ENCODE data around the gene SLC30A5. TPM values are rescaled to one million over a fixed set of nuclear protein-coding genes. Genes with fewer than 3 reads are reported as not detected.

The SLC30A5 gene
- total RNA-seq, 3 donors from 2014 or later (not counting 1 experiment from before 2014, with no cell fraction given), result 17.8 to 30.1 (median 26.7) TPM

- DNase-seq, result no peak
- H3K4me1 Mint-ChIP-seq, result no peaks in the 10 kb centered on the region
- peaks cover 7% of the 10 kb centered on the region for H3K36me3 Mint-ChIP-seq
- no peaks in the 10 kb centered on the region for H3K27me3 ChIP-seq (ENCODE audit: control insufficient read depth, insufficient read depth, low read length)
- no peak for TF ChIP-seq CTCF (IDR thresholded peaks at IDR 0.05)
- no peaks in the 10 kb centered on the region for H3K9me3 ChIP-seq (ENCODE audit: control insufficient read depth, insufficient read depth, low read length)
- H3K4me3 ChIP-seq (ENCODE audit: low read length), result no peak overlapping the region
- no peak for ATAC-seq
- H3K27ac Mint-ChIP-seq, result no peak overlapping the region
- H3K27me3 Mint-ChIP-seq (ENCODE audit: low read depth in 2 of 2), result no peaks in the 10 kb centered on the region
- H3K9me3 Mint-ChIP-seq, result no peaks in the 10 kb centered on the region
- H3K4me3 Mint-ChIP-seq, result no peak overlapping the region
- H3K27ac ChIP-seq (ENCODE audit: low read length), result no peak overlapping the region
- intact Hi-C loops (cut with micrococcal nuclease), result no loop called here
- H3K4me1 ChIP-seq (ENCODE audit: control insufficient read depth, insufficient read depth, low read length), result no peaks in the 10 kb centered on the region
- peaks cover 30% of the 10 kb centered on the region for H3K36me3 ChIP-seq (ENCODE audit: control insufficient read depth, insufficient read depth, low read length)
Measured at GRCh38 chr5:69129413-69129812, 35.6 kb downstream of the SLC30A5 start.

- Histone ChIP-seq H3K4me3 (ENCODE audit: low read length) (no peak overlapping the region), H3K36me3 (ENCODE audit: control insufficient read depth, insufficient read depth, low read length) (peaks cover 27% of the 10 kb centered on the region), H3K27ac (ENCODE audit: low read length) (no peak overlapping the region), H3K4me1 (ENCODE audit: control insufficient read depth, insufficient read depth, low read length) (no peaks in the 10 kb centered on the region), H3K27me3 (ENCODE audit: control insufficient read depth, insufficient read depth, low read length) (no peaks in the 10 kb centered on the region), H3K9me3 (ENCODE audit: control insufficient read depth, insufficient read depth, low read length) (no peaks in the 10 kb centered on the region)
- intact Hi-C loops (cut with micrococcal nuclease), result no loop called here
- no peaks in the 10 kb centered on the region for H3K9me3 Mint-ChIP-seq
- no CpG with 5 or more reads among the region's 2 CpGs for WGBS (ENCODE audit: insufficient coverage)
- ATAC-seq (no peak), DNase-seq (no peak)
- H3K36me3 Mint-ChIP-seq, result peaks cover 7% of the 10 kb centered on the region
- H3K4me3 Mint-ChIP-seq, result no peak overlapping the region
- H3K4me1 Mint-ChIP-seq, result no peaks in the 10 kb centered on the region
- no peaks in the 10 kb centered on the region for H3K27me3 Mint-ChIP-seq (ENCODE audit: low read depth in 2 of 2)
- TF ChIP-seq CTCF (IDR thresholded peaks at IDR 0.05), result no peak
- H3K27ac Mint-ChIP-seq, result no peak overlapping the region
Measured at GRCh38 chr5:69130241-69130640, 36.4 kb downstream of the SLC30A5 start.

- no peaks in the 10 kb centered on the region for H3K27me3 ChIP-seq (ENCODE audit: control insufficient read depth, insufficient read depth, low read length)
- Mint-ChIP-seq H3K4me1 (no peaks in the 10 kb centered on the region), H3K4me3 (no peak overlapping the region), H3K27ac (no peak overlapping the region), H3K27me3 (ENCODE audit: low read depth in 2 of 2) (no peaks in the 10 kb centered on the region), H3K36me3 (peaks cover 7% of the 10 kb centered on the region), H3K9me3 (no peaks in the 10 kb centered on the region)
- H3K4me3 ChIP-seq (ENCODE audit: low read length), result no peak overlapping the region
- H3K4me1 ChIP-seq (ENCODE audit: control insufficient read depth, insufficient read depth, low read length), result no peaks in the 10 kb centered on the region
- no peak for ATAC-seq
- TF ChIP-seq CTCF (IDR thresholded peaks at IDR 0.05), result no peak
- H3K27ac ChIP-seq (ENCODE audit: low read length), result no peak overlapping the region
- H3K9me3 ChIP-seq (ENCODE audit: control insufficient read depth, insufficient read depth, low read length), result no peaks in the 10 kb centered on the region
- intact Hi-C loops (cut with micrococcal nuclease), result no loop called here
- peaks cover 21% of the 10 kb centered on the region for H3K36me3 ChIP-seq (ENCODE audit: control insufficient read depth, insufficient read depth, low read length)
- DNase-seq, result no peak
Measured at GRCh38 chr5:69131304-69131703, 37.5 kb downstream of the SLC30A5 start.

- Mint-ChIP-seq H3K9me3 (no peaks in the 10 kb centered on the region), H3K27me3 (ENCODE audit: low read depth in 2 of 2) (no peaks in the 10 kb centered on the region)
- TF ChIP-seq CTCF (IDR thresholded peaks at IDR 0.05), result no peak
Measured at GRCh38 chr5:69134126-69134525, 40.3 kb downstream of the SLC30A5 start.

More at GRCh38 chr5:69134126-69134525, 40.3 kb downstream of the SLC30A5 start:
- Histone ChIP-seq H3K27me3 (ENCODE audit: control insufficient read depth, insufficient read depth, low read length) (no peaks in the 10 kb centered on the region), H3K4me1 (ENCODE audit: control insufficient read depth, insufficient read depth, low read length) (no peaks in the 10 kb centered on the region), H3K4me3 (ENCODE audit: low read length) (no peak overlapping the region), H3K9me3 (ENCODE audit: control insufficient read depth, insufficient read depth, low read length) (no peaks in the 10 kb centered on the region), H3K27ac (ENCODE audit: low read length) (no peak overlapping the region), H3K36me3 (ENCODE audit: control insufficient read depth, insufficient read depth, low read length) (peaks cover 10% of the 10 kb centered on the region)
- Mint-ChIP-seq H3K36me3 (no peaks in the 10 kb centered on the region), H3K4me1 (no peaks in the 10 kb centered on the region), H3K4me3 (no peak overlapping the region), H3K27ac (no peak overlapping the region)
- intact Hi-C loops (cut with micrococcal nuclease), result no loop called here
- no peak for DNase-seq
- WGBS (ENCODE audit: insufficient coverage), result 75% methylated on average over 4 of the region's 7 CpGs
- no peak for ATAC-seq

Measured in natural killer cell (primary cell).